DMS79 treated with DMSO at 0.1 percent for 48 hours (cell line): ENCODE results near the gene DAZ4.
"Not testable (repeated sequence)": the region's sequence is repeated elsewhere in the genome, so short reads cannot be mapped to it uniquely, and the experiment has no call there.

Experiments used
- DNase-seq: peaks from one replicate; lab custom pipeline; 2025; lab: John Stamatoyannopoulos, UW

The DAZ4 gene

GRCh38 chrY:24833619-24834018, at the start of gene DAZ4:
Gene DAZ4, plus strand, starts transcription at chrY:24833919. Its CDS starts 208 bp downstream, at chrY:24834127.
- DNase-seq, result not testable (repeated sequence)

- not testable (repeated sequence) for DNase-seq
Measured at GRCh38 chrY:24813293-24813692, 20.4 kb upstream of the DAZ4 start, which contains the start of gene DAZ3. Gene DAZ3, minus strand, starts transcription at chrY:24813393. Its CDS starts 208 bp downstream, at chrY:24813185.

- not testable (repeated sequence) for DNase-seq
Measured at GRCh38 chrY:24821836-24822235, 11.9 kb upstream of the DAZ4 start.

- DNase-seq, result not testable (repeated sequence)
Measured at GRCh38 chrY:24824184-24824879, 9.4 kb upstream of the DAZ4 start.

GRCh38 chrY:24825069-24825468, 8.7 kb upstream of the DAZ4 start:
- DNase-seq, result not testable (repeated sequence)
